Measurements from ENCODE around the gene BAK1. TPM values are rescaled to one million over a fixed set of nuclear protein-coding genes. Genes with fewer than 3 reads are reported as not detected.

BAK1 gene
- total and polyA plus RNA-seq, 2 experiments from 2014 or later = 18.8 to 30.7 TPM

DNA sequence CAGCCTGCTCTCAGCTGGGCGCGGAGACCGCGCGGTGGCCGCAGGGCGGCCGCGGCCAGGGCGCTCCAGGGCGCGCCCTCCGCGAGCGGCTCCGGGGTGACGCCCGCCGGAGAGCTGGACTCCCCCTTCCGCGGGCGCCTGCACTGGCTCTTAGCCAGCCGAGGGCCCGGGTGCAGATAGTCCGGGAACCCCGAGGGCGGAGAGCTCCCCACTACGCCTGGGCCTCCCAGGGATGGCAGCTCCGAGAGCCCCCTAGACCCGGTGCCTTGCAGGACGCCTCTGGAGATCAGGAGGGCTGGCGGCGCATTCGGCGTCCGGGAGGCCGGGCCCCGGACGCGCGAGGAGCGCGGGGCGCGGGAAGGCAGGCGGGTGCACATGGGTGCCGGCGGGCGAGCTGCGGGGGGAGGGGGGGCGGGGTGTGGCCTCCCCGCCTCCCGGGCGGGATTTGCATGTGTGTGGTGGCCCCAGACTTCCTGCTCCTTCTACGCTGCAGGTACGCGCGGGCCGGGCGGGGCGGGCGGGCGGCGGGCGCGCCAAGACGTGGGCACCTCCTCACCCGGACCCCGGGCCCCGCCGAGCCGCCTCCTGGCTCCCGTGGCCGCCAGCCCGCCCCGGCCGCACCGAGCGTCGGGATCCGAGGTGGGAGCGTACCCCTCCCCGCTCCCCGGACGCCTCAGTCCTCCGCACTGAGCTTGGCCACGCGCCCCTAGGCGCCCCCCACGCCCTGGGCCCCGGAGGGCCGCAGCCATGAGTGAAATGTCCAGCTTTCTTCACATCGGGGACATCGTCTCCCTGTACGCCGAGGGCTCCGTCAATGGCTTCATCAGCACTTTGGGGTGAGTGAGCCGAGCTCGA lies 41.0 kb upstream of the BAK1 start, which contains the start of gene ITPR3:
TSS of gene ITPR3 (plus strand) at position 467 of the 855 bp plus-strand sequence. CDS start at position 748, 281 bp downstream.
- Histone ChIP-seq H3K36me3 (ENCODE audit: low read depth) (no peaks in the 10 kb centered on the region), H2AFZ (peak within 1 kb of the TSS; percentile 91), H3K79me2 (ENCODE audit: insufficient read depth) (peaks cover 27% of the 10 kb centered on the region), H3K4me3 (peak within 1 kb of the TSS; percentile 83), H4K20me1 (ENCODE audit: insufficient read depth) (no peaks in the 10 kb centered on the region), H3K9ac (peak within 1 kb of the TSS; percentile 85), H3K9me2 (ENCODE audit: insufficient read depth) (no peaks in the 10 kb centered on the region), H3K27me3 (replicated peaks; ENCODE audit: insufficient read depth) (no peaks in the 10 kb centered on the region), H3K9me3 (ENCODE audit: low read depth) (no peaks in the 10 kb centered on the region), H3F3A (ENCODE audit: insufficient read depth) (peaks cover 28% of the 10 kb centered on the region; the same call in 1 of the 2 replicates), H3K4me2 (ENCODE audit: unreplicated experiment) (peak within 1 kb of the TSS; percentile 89), H3K27ac (peak within 1 kb of the TSS; percentile 68), H3K4me1 (ENCODE audit: insufficient read depth) (peaks cover 6% of the 10 kb centered on the region; the same call in 1 of the 2 replicates)
- whole genome bisulfite sequencing, 2 experiments (ENCODE audit: low coverage in 1 of 2, low lambda C conversion rate in 2 of 2, missing lambda C conversion rate in 2 of 2) = 2% methylated on average over 58 to 71 of the region's 99 CpGs
- in situ Hi-C loops (cut with MboI) = no loop called here
- DNase-seq = peak; percentile 67
- no peak for TF ChIP-seq EZH2phosphoT487 (IDR thresholded peaks at IDR 0.05; ENCODE audit: insufficient read depth, low read depth)
- no peak for TF ChIP-seq EZH2 (IDR thresholded peaks at IDR 0.05; ENCODE audit: insufficient read depth, poor library complexity, severe bottlenecking)

DNA sequence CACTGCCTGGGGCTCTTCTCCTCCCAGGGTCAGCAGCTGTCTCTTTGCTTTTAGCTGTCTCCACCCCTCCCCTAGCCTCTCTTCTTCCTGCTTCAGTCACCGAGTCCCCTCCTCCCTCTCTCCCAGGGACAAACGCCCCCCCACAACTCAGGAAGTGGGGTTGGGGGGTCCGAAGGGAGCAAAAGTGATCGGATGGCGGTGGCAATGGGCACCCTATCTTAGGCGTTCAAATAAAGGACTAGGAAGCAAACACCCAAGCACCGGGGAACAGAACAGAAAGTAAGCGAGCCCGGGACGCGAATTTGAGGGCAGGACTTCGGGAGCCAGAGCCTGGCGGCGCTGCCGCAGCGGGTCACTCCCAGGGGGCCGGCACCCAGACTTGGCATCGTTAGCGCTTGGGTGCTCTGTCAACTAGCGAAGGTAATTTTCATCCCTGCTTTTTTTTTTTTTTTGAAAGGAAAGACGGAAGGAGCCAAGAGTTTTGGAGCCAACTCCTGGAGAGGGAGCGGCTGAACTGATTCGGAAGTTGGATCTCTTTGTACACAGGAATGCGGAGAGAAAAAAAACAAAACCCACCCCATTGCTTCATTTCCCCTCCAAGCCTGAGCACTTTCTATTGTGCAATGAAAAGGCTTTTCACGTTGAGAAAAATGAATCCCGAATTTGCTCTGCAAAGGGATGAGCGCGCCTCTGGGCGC lies 40.2 kb upstream of the BAK1 start:
- H3F3A ChIP-seq (ENCODE audit: insufficient read depth) = peaks cover 28% of the 10 kb centered on the region; the same call in 1 of the 2 replicates
- WGBS, 2 experiments (ENCODE audit: low coverage in 1 of 2, low lambda C conversion rate in 2 of 2, missing lambda C conversion rate in 2 of 2) = 1 to 3% methylated on average over 29 of the region's 29 CpGs
- H3K79me2 ChIP-seq (ENCODE audit: insufficient read depth) = peaks cover 19% of the 10 kb centered on the region
- H3K9me3 ChIP-seq (ENCODE audit: low read depth) = no peaks in the 10 kb centered on the region
- H3K36me3 ChIP-seq (ENCODE audit: low read depth) = no peaks in the 10 kb centered on the region
- peak; percentile 72 for DNase-seq
- H3K9ac ChIP-seq = peak overlapping the region; percentile 85
- no peaks in the 10 kb centered on the region for H3K9me2 ChIP-seq (ENCODE audit: insufficient read depth)
- H3K4me1 ChIP-seq (ENCODE audit: insufficient read depth) = peaks cover 6% of the 10 kb centered on the region; the same call in 1 of the 2 replicates
- H4K20me1 ChIP-seq (ENCODE audit: insufficient read depth) = no peaks in the 10 kb centered on the region
- H3K27me3 ChIP-seq (replicated peaks; ENCODE audit: insufficient read depth) = no peaks in the 10 kb centered on the region
- H3K4me2 ChIP-seq (ENCODE audit: unreplicated experiment) = peak overlapping the region; percentile 89
- in situ Hi-C loops (cut with MboI) = no loop called here
- H3K27ac ChIP-seq = peak overlapping the region; percentile 68
- peak overlapping the region; percentile 83 for H3K4me3 ChIP-seq
- H2AFZ ChIP-seq = peak overlapping the region; percentile 91
- TF ChIP-seq EZH2phosphoT487 (IDR thresholded peaks at IDR 0.05; ENCODE audit: insufficient read depth, low read depth) = no peak
- no peak for TF ChIP-seq EZH2 (IDR thresholded peaks at IDR 0.05; ENCODE audit: insufficient read depth, poor library complexity, severe bottlenecking)

DNA sequence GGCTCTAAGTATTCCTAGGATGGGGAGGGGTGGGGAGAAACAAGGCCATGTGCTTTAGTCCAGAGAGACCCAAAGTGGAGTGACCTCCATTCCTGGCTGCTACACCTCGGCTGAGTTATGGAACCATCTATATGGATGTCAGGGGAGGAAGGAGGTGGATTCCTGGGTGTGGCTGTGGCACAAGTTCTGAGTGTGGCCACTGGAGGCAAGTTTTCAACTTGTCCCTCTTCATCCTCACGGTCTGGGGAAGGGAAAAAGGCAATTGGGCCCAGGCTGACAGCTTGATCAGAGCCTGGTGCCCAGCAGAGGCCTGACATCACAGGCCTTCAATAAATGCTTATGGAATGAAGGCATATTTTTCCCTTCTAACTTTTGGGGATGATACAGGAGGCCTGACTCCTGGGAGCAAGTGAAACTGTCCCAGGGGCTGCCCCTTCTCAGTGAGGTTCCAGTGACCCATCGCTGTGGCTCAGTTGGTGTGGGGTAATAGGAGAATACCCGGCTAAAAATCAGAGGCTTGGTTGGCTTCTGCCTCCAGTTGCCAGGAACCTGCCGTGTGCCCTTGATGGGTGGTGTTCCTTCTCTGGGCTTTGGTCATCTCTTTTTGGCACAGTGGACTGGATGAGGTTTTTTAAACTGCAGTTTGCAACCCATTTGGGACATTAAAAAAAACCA lies 39.2 kb upstream of the BAK1 start:
- in situ Hi-C loops (cut with MboI) = no loop called here
- H3K36me3 ChIP-seq (ENCODE audit: low read depth) = no peaks in the 10 kb centered on the region
- peak overlapping the region; percentile 91; the same call in 1 of the 2 replicates for H2AFZ ChIP-seq
- H3K27me3 ChIP-seq (replicated peaks; ENCODE audit: insufficient read depth) = no peaks in the 10 kb centered on the region
- peaks cover 9% of the 10 kb centered on the region for H3K4me1 ChIP-seq (ENCODE audit: insufficient read depth)
- H4K20me1 ChIP-seq (ENCODE audit: insufficient read depth) = no peaks in the 10 kb centered on the region
- 50% methylated on average over 5 of the region's 5 CpGs for WGBS, 2 experiments (ENCODE audit: low coverage in 1 of 2, low lambda C conversion rate in 2 of 2, missing lambda C conversion rate in 2 of 2)
- H3K9ac ChIP-seq = peak overlapping the region; percentile 85; the same call in 1 of the 2 replicates
- no peak overlapping the region for H3K4me2 ChIP-seq (ENCODE audit: unreplicated experiment)
- H3K79me2 ChIP-seq (ENCODE audit: insufficient read depth) = peaks cover 13% of the 10 kb centered on the region
- H3K9me3 ChIP-seq (ENCODE audit: low read depth) = no peaks in the 10 kb centered on the region
- 0 out of 2 replicates have a peak overlapping the region, but pooled peaks have one; percentile 83 for H3K4me3 ChIP-seq
- peak; percentile 22 for DNase-seq
- peaks cover 28% of the 10 kb centered on the region; the same call in 1 of the 2 replicates for H3F3A ChIP-seq (ENCODE audit: insufficient read depth)
- TF ChIP-seq EZH2phosphoT487 (IDR thresholded peaks at IDR 0.05; ENCODE audit: insufficient read depth, low read depth) = no peak
- H3K27ac ChIP-seq = peak overlapping the region; percentile 68; the same call in 1 of the 2 replicates
- no peaks in the 10 kb centered on the region for H3K9me2 ChIP-seq (ENCODE audit: insufficient read depth)

DNA sequence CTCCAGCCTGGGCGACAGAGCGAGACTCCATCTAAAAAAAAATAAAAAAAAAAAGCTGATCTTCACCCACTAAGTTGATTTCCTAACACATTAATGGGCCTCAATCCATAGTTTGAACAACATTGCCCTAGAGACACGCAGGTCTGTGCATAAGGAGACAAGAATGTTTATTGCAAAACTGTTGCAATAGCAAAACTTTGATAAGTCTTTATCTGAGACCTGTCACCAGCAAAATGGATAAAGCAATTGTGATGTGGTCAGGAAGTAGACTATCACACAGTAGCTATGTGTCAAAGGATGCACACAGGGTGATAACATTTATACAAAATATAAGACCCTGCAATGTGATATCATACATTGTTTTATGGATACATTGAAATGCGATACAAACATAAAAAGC lies 36.8 kb upstream of the BAK1 start:
- in situ Hi-C loops (cut with MboI) = no loop called here
- Histone ChIP-seq H3K9ac (no peak overlapping the region), H4K20me1 (ENCODE audit: insufficient read depth) (no peaks in the 10 kb centered on the region), H3K4me1 (ENCODE audit: insufficient read depth) (peaks cover 17% of the 10 kb centered on the region), H3K27me3 (replicated peaks; ENCODE audit: insufficient read depth) (no peaks in the 10 kb centered on the region), H3K79me2 (ENCODE audit: insufficient read depth) (no peaks in the 10 kb centered on the region), H3F3A (ENCODE audit: insufficient read depth) (peaks cover 22% of the 10 kb centered on the region; the same call in 1 of the 2 replicates), H3K36me3 (ENCODE audit: low read depth) (no peaks in the 10 kb centered on the region), H3K9me3 (ENCODE audit: low read depth) (no peaks in the 10 kb centered on the region), H3K4me2 (ENCODE audit: unreplicated experiment) (no peak overlapping the region), H3K9me2 (ENCODE audit: insufficient read depth) (no peaks in the 10 kb centered on the region), H3K27ac (no peak overlapping the region), H2AFZ (no peak overlapping the region), H3K4me3 (no peak overlapping the region)
- no peak for DNase-seq
- whole genome bisulfite sequencing, 2 experiments (ENCODE audit: low coverage in 1 of 2, low lambda C conversion rate in 2 of 2, missing lambda C conversion rate in 2 of 2) = 92% methylated on average over 3 to 4 of the region's 4 CpGs
- TF ChIP-seq EZH2phosphoT487 (IDR thresholded peaks at IDR 0.05; ENCODE audit: insufficient read depth, low read depth) (no peak), EZH2 (IDR thresholded peaks at IDR 0.05; ENCODE audit: insufficient read depth, poor library complexity, severe bottlenecking) (no peak)

All from GM23248 (cell line).